Adrenal gland (tissue), 12 donors: ENCODE data around the gene CASQ1. TPM values are rescaled to one million over a fixed set of nuclear protein-coding genes. Genes with fewer than 3 reads are reported as not detected.

ENCODE experiments used
- DNase-seq, 7 donors: peaks; one replicate each; pipeline ENCODE4 v3.0.0-alpha.2; 2019 to 2020
- H3K27ac ChIP-seq, 5 donors: fragments of 200-600 bp; sonication (generic) in 4 of 5; 1 replicate in 3 of 5; 2 replicates in 2 of 5; pipeline versions ENCODE4 v1.5.1 to v1.8.0; 2016 to 2020; ENCODE audit warnings: mild to moderate bottlenecking in 1 of 5
- H3K27me3 ChIP-seq: fragments of 200-600 bp; 2 replicates; pipeline ENCODE4 v1.8.0; 2021
- H3K36me3 ChIP-seq, 2 donors: fragments of 200-600 bp; replicated peaks in 1 of 2; 1 replicate in 1 of 2; 2 replicates in 1 of 2; pipeline versions ENCODE4 v1.5.1 to v1.8.0; 2018 to 2022
- H3K4me1 ChIP-seq, 2 donors: fragments of 200-600 bp; replicated peaks in 1 of 2; 1 replicate in 1 of 2; 2 replicates in 1 of 2; pipeline versions ENCODE4 v1.5.1 to v1.8.0; 2018 to 2021
- H3K4me3 ChIP-seq, 4 donors: fragments of 200-600 bp; sonication (generic) in 3 of 4; one replicate each; pipeline ENCODE4 v1.5.1; 2016 to 2018
- H3K9me3 ChIP-seq, 3 donors: fragments of 200-600 bp; sonication (generic) in 1 of 3; replicated peaks in 1 of 3; 1 replicate in 2 of 3; 2 replicates in 1 of 3; pipeline versions ENCODE4 v1.5.1 to v1.8.0; 2016 to 2021
- POLR2A ChIP-seq, 2 donors: fragments of 450-650 bp; IDR thresholded peaks; one replicate each; pipeline ENCODE4 v1.6.1; 2017; ENCODE audit warnings: antibody characterized with exemption in 2 of 2, mild to moderate bottlenecking in 2 of 2, moderate library complexity in 1 of 2
- WGBS, 4 donors: extraction: QIAGEN DNeasy Blood & Tissue Kit in 2 of 4; methylation state at CpG; one replicate each; pipeline versions ENCODE4 v1.1.5 to v1.1.7; 2013 to 2017; 5-methylcytosine and 5-hydroxymethylcytosine counted together
- intact Hi-C, 2 donors: fragments of 100-400 bp; cut with DNase I; formaldehyde crosslinking; loops; one replicate each; pipeline versions ENCODE4 v1.14.1 to v1.15.0; 2022 to 2023
- polyA plus RNA-seq, 3 donors: library from polyadenylated mRNA; stranded (reverse); fragments of 200-250 nt in 2 of 3; fragments of 350-450 nt in 1 of 3; fragmentation: Illumina TruSeq in 1 of 3; extraction: RNeasy Lipid Tissue Mini Kit (QIAGEN cat#74804) in 1 of 3; gene quantifications; one replicate each; pipeline ENCODE4 v1.2.3, GENCODE V29; 2013 to 2014
- total RNA-seq, 9 donors: library from RNA; depleted of rRNA in 4 of 9; stranded (reverse); fragments of >200 nt in 4 of 9; fragments of 120-200 nt in 1 of 9; fragmentation: NEBNext Ultra II Directional in 1 of 9; extraction: Animal tissue kit (Norgen Biotek cat#: 25700) in 1 of 9; gene quantifications; one replicate each; pipeline versions ENCODE4 v1.1.0 to v1.2.4, GENCODE V29; 2013 to 2023
- TF ChIP-seq, protein P1 (sequence below), 6 experiments: fragments of 450-650 bp in 4 of 6; fragments of 200-600 bp in 2 of 6; sonication (generic) in 1 of 6; IDR thresholded peaks; 1 replicate in 5 of 6; 2 replicates in 1 of 6; pipeline versions ENCODE4 v1.5.1 to v1.8.0; 2016 to 2021; ENCODE audit warnings: antibody characterized with exemption in 6 of 6, mild to moderate bottlenecking in 2 of 6, moderate library complexity in 1 of 6
- donor health status: healthy with polysubstance abuse.
- donor health status: Bipolar disorder and iron deficiency.
- donor health status: DM: yes; HTN: yes; CAD: no.
- donor health status: DM: no; HTN: no; CAD: no.
- donor health status: DM: no; HTN: no; CAD: no.
- donor health status: DM: yes; HTN: yes; CAD: no.

CASQ1 gene
- total and polyA plus RNA-seq, 12 donors, result 0.11 to 1.6 (median 0.17) TPM; not detected in 7

DNA sequence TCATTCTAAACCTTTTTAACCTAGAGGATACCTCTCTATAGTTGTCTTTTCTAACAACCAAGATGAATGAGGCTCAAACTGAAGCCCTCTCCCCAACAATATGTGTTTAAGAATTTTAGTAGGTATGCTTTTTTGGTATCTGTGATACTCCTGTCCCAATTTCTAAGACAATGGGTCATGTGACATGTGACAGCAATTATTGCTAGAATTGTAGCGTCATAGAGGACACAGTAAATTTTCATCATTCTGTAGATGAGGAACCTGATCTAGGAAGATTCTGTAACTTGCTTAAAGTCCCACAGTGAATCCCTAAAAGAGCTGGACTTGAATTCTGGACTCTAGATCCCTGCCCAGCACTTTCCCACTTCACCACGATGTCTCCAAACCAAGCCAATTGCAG, 11.6 kb upstream of the CASQ1 start:
- H3K9me3 ChIP-seq, result no peaks in the 10 kb centered on the region
- no peaks in the 10 kb centered on the region for H3K27me3 ChIP-seq
- H3K4me3 ChIP-seq, result no peak overlapping the region
- H3K27ac ChIP-seq, result no peak overlapping the region
- no peak for DNase-seq
- no peaks in the 10 kb centered on the region for H3K36me3 ChIP-seq
- intact Hi-C loops, result no loop called here
- WGBS, 4 donors, result 89 to 97% (median 93%) methylated on average over 2 of the region's 2 CpGs
- TF ChIP-seq, protein P1, sequence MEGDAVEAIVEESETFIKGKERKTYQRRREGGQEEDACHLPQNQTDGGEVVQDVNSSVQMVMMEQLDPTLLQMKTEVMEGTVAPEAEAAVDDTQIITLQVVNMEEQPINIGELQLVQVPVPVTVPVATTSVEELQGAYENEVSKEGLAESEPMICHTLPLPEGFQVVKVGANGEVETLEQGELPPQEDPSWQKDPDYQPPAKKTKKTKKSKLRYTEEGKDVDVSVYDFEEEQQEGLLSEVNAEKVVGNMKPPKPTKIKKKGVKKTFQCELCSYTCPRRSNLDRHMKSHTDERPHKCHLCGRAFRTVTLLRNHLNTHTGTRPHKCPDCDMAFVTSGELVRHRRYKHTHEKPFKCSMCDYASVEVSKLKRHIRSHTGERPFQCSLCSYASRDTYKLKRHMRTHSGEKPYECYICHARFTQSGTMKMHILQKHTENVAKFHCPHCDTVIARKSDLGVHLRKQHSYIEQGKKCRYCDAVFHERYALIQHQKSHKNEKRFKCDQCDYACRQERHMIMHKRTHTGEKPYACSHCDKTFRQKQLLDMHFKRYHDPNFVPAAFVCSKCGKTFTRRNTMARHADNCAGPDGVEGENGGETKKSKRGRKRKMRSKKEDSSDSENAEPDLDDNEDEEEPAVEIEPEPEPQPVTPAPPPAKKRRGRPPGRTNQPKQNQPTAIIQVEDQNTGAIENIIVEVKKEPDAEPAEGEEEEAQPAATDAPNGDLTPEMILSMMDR (IDR thresholded peaks at IDR 0.05), result no peak
- TF ChIP-seq POLR2A (IDR thresholded peaks at IDR 0.05), result no peak
- no peaks in the 10 kb centered on the region for H3K4me1 ChIP-seq

DNA sequence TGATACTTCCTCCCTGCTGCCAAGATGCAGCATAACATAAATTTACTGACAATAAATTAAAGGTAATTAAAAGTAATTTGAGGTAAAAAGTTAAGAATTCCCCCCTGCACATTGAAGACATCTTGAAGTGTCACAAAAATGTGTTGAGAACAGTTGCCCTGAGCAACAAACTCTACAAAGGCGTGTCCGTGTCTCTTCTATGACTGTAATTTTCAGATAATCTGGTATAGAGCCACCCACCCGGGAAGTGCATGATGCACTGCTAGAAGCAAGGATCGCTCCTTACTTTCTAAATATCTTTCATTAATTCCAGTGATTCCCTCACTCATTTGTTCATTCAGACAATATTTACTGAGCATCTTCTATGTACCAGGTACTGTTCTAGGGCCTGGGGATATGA, 11.0 kb upstream of the CASQ1 start:
- 83 to 92% (median 88%) methylated on average over 4 of the region's 4 CpGs for WGBS, 4 donors
- intact Hi-C loops, result no loop called here
- TF ChIP-seq, protein P1 (IDR thresholded peaks at IDR 0.05), result no peak
- no peak for TF ChIP-seq POLR2A (IDR thresholded peaks at IDR 0.05)
- Histone ChIP-seq H3K4me1 (no peaks in the 10 kb centered on the region), H3K4me3 (no peak overlapping the region), H3K27ac (no peak overlapping the region), H3K9me3 (no peaks in the 10 kb centered on the region), H3K27me3 (no peaks in the 10 kb centered on the region), H3K36me3 (no peaks in the 10 kb centered on the region)
- no peak for DNase-seq

DNA sequence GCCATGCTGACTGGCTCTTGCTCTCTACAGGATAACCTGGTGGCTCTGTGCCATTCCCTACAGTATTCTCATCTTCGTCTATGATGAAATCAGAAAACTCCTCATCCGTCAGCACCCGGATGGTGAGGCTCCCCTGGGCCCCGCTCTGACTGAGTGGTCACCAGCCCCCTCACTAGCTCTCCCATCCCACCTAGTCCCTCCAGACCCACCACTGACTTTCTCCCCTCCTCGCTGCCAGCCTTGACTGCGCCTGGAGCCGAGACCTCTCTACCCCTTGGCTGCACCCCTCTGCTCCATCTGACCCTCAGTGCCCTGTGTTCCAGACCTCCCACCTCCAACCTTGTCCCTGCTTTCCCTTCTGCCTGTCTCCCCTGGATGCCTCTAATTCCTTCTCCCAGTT, 4.1 kb upstream of the CASQ1 start:
- no peaks in the 10 kb centered on the region for H3K9me3 ChIP-seq
- no peak for DNase-seq
- TF ChIP-seq, protein P1 (IDR thresholded peaks at IDR 0.05), result no peak
- TF ChIP-seq POLR2A (IDR thresholded peaks at IDR 0.05), result no peak
- H3K27me3 ChIP-seq, result no peaks in the 10 kb centered on the region
- no peak overlapping the region for H3K4me3 ChIP-seq
- intact Hi-C loops, result no loop called here
- H3K4me1 ChIP-seq, result no peaks in the 10 kb centered on the region
- no peaks in the 10 kb centered on the region for H3K36me3 ChIP-seq
- 84 to 85% (median 84%) methylated on average over 7 of the region's 7 CpGs for WGBS, 4 donors
- H3K27ac ChIP-seq, result no peak overlapping the region

DNA sequence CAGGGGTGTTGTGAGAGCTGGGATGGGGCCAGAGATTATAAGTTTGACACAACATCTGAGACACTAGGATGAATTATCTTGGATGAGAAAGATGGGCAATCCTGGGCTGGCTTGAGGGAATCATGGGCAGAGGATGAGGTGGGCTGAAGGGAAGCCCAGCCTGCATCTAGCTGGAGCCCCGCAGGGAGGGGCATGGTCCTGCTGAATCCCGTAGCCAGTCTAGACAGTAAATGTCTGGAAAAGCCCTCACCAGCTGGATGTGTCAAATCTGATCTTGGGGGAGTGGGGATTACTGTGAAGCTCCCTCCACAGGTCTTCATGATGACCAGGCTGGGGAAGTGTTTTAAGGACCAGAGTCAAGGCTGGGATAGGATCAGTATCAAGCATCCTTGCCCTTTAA, 3.6 kb upstream of the CASQ1 start:
- H3K9me3 ChIP-seq, result no peaks in the 10 kb centered on the region
- no peak overlapping the region for H3K27ac ChIP-seq
- no peaks in the 10 kb centered on the region for H3K27me3 ChIP-seq
- intact Hi-C loops, result no loop called here
- TF ChIP-seq POLR2A (IDR thresholded peaks at IDR 0.05), result no peak
- TF ChIP-seq, protein P1 (IDR thresholded peaks at IDR 0.05), result no peak
- H3K36me3 ChIP-seq, result no peaks in the 10 kb centered on the region
- no peak overlapping the region for H3K4me3 ChIP-seq
- DNase-seq, result no peak
- H3K4me1 ChIP-seq, result no peaks in the 10 kb centered on the region
- WGBS, 4 donors, result 70 to 86% (median 80%) methylated on average over 2 of the region's 2 CpGs; no CpG with 5 or more reads in 1 of the 4 donors
